GM19463 (cell line): ENCODE measurements around the gene CAPN5.

Source experiments
- ATAC-seq: cut with Tn5 transposase; IDR thresholded peaks from one replicate; pipeline ENCODE4 v1.9.1; 2021; ENCODE audit warnings: mild to moderate bottlenecking, moderate library complexity; ENCODE audit not compliant: unreplicated experiment

CAPN5 gene

DNA sequence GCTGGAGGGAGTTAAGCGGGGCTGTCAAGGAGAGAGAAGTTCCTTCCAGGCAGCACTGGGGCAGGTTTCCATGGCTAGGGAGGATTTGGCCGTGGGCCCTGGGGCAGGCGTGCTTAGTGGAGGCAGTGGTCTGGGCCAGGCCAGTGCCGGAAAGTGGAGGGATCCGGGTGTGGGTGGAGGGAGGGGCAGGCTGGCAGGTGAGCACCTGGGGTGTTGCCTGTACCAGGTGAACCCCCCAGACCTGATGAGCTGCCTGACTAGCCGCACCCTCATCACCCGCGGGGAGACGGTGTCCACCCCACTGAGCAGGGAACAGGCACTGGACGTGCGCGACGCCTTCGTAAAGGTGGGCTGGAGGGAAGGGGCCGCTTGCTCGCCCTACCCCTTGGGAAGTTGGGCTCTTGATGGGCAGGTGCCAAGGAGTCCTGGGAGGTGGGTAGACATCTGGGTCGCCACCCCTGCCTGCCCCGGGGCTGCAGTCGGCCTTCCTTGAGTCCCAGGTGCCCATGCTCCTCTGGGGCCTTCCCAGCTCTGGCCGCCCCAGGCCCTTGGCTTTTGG lies 93.2 kb downstream of the CAPN5 start:
- ATAC-seq: no peak

DNA sequence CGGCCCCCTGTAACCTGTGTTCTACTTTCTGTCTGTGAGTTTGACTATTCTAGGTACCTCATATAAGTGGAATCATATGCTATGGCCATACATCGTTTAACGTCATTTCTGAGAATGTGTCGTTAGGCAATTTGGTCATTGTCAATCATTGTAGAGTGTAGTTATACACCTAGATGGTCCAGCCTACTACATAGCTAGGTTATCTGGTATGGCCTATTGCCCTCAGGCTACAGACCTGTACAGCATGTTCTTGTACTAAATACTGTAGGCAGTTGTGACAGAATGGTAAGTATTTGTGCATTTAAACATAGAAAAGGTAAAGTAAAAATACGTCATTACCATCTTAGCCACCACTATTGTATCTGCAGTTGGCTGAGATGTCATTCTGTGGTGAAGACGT lies 96.5 kb downstream of the CAPN5 start:
- ATAC-seq: no peak

DNA sequence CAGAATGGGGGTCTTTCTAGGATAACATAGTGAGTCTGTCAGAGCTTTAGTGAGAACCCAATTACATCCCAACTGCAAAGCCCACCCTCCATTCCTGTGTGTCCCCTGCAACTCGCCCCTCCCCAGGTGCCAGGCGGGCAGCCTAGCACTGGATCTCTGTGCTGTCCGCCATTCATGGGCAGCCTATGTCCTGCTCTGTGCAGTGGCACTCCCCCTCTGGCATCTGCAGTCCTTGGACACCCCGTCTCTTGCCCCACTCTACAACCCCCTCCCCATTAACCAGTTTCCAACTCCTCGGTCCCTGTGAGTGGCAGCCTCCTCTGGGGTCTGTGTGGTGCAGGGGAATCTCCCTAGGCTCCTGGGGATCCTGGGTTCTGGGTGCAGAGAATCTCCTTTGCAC lies 98.3 kb downstream of the CAPN5 start:
- no peak for ATAC-seq

DNA sequence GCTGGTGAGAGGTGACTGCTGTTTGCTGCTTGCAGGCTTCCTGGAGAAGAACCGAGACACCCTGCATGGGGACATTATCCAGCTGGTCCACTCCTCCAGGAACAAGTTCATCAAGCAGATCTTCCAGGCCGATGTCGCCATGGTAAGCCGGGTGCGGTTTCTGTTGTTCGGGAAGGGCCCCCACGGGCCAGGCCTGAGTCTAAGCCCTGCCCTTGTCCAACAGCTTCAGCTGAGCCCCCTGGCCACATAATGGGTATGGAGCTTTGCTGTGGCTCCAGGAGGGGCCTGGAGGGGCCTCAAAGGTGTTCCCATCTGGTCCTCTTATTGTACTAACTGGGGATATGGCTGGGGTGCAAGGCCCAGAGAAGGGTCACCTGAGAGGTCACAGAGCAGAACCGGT lies 99.2 kb downstream of the CAPN5 start:
- ATAC-seq: no peak

DNA sequence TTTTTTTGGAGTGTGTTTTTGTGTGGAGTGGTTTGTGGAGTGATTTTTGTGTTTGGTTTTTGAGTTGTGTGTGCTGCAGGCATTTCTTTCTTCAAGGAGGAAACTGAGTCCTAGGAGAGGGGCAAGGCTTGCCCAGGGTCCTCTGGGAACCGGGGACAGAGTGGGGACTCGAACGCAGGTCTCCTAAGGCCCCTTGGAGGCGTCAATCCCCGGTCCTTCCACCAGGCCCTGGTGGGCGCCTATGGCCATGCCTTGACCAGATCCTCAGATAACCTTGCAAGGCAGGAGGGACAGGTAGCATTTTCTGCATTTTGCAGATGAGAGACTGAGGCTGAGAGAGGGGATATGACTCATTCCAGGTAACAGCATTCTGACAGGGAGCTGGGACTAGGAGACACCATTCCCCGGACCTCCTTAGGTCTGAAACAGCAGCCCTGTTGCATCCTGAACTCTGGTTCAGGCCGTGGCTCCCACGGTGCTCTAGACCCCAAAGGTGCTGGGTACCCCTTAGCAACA lies 100.4 kb downstream of the CAPN5 start:
- ATAC-seq: no peak

DNA sequence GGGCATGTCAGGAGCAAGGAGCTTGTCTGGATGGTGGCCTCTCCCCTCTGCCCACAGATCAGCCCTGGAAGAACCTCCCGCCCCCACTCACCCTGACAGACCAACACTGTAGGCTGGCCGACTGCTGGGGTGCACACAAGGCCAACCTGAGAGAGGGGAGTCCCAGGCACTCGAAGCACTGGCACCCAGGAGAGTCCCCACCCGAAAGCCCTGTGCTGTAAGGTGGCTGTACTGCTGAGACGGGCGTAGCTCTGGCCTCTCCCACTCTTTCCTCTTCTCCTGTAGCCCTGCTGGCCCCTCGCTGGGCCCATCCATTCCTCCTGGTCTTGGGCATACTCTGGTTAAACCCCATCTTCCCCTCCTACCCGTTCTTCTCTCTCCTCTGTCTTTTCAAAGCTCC lies 101.0 kb downstream of the CAPN5 start:
- ATAC-seq: no peak

DNA sequence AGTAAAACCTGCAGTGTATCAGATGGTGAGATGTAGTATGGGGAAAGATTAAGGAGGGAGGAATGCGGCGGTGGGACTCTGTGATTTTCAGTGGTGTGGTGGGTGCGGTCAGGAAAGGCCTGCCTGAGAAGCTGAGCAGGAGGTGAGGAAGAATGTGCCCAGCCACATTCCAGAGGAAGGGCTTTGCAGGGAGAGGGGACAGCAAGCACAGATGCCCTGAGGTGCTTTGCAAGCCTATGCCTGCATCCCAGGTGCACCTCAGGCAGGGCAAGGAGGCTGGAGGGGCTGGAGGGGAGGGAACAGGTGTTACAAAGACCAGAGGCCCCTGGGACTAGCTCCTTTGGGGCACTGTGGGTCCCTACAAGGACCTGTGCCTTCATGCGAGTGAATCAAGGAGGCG lies 103.3 kb downstream of the CAPN5 start:
- ATAC-seq: no peak

DNA sequence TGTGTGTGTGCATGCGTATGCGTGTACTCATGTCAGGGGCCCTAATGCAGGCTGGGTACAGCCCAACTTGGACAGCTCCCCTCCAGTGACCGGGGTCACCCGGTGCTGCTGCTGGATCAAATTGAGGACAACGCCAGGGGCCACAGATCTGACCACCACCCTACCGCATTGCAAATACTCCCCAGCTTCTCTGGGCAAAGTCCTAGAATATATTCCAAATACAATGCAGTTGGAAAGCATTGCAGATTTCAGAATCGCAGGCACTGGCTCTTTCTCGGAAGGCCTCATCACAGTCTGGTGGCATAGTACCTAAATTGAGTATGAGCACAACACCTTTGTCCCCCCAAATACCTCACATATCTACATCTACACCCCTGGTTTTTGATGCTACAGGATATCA lies 104.5 kb downstream of the CAPN5 start:
- no peak for ATAC-seq

DNA sequence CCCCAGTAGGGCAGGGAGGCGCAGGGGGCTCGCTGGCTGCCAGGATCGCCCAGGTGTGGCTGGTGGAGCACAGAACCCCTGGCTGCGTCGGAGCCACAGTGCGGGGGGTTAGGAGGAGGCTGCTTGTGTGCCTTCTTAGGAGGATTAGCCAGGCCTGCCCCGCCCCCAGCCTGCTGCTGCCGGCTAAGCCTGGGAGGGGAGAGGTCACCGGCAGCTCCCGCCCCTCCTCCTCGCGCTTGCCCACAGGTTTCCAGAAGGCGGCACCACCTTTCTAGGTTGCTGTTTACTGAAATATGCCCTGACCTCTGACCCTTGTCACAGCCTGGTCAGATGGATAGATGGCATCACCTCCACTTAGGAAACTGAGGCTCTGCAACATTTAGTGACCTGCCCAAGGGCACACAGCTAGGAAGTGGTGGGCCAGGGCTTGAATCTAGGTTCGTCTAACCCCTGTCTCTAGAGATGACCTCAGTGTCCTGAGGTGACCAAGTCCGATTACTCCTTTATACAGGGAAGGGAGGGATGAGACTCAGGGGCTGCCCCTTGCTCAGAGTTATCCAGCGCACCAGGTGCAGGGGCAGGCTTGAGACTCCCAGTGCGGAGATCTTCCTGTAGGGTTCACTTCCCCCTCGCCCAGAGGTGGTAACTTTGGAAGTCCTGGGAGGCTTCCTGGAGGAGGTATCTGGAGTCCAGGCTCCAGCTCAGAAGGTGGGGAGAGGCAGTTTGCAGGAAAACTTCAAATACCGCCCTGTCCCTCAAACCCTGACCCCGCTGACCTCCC lies 105.3 kb downstream of the CAPN5 start:
- no peak for ATAC-seq

DNA sequence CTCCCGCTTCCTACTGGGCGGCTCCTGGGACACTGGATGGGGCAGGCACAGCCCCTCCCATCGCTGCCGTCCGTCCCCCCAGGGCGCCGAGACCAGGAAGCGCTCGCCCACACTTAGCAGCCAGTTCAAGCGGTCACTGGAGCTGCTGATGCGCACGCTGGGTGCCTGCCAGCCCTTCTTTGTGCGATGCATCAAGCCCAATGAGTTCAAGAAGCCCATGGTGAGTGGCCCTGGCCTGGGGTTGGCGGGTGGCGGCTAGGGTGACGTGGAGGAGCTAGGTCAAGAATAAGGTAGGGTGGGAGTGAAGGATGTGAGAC lies 105.9 kb downstream of the CAPN5 start:
- no peak for ATAC-seq

DNA sequence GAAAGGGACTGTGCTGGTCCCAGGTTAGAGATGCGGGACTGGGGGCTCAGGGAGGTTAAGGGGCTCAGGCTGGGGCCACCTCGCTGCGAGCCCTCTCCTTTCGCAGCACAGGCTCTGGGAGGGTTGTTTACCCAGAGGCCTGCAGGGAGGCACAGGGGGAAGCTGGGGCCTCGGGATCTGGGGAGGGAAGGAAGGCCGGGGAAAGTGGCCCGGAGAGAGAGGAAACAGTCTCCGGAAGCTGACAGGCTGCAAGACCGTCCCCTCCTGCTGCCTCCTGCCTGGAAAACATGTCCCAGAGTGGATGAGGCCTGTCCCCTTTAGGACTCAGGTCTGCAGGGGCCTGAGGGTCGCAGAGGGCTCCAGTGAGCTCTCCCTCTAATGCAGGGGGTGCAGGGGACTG lies 106.7 kb downstream of the CAPN5 start:
- no peak for ATAC-seq

DNA sequence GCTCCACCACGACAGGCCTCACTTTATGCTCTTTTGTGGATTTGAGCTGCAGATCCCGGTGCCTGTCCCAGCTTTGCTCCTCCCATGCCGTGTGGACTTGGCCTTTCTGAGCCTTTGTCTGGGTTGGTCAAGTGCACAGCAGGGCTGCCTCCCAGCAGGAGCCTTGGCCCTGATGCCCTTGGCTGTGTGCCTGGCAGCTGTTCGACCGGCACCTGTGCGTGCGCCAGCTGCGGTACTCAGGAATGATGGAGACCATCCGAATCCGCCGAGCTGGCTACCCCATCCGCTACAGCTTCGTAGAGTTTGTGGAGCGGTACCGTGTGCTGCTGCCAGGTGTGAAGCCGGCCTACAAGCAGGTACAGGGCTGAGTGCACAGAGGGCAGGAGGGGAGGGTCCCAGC lies 107.8 kb downstream of the CAPN5 start:
- ATAC-seq: no peak

DNA sequence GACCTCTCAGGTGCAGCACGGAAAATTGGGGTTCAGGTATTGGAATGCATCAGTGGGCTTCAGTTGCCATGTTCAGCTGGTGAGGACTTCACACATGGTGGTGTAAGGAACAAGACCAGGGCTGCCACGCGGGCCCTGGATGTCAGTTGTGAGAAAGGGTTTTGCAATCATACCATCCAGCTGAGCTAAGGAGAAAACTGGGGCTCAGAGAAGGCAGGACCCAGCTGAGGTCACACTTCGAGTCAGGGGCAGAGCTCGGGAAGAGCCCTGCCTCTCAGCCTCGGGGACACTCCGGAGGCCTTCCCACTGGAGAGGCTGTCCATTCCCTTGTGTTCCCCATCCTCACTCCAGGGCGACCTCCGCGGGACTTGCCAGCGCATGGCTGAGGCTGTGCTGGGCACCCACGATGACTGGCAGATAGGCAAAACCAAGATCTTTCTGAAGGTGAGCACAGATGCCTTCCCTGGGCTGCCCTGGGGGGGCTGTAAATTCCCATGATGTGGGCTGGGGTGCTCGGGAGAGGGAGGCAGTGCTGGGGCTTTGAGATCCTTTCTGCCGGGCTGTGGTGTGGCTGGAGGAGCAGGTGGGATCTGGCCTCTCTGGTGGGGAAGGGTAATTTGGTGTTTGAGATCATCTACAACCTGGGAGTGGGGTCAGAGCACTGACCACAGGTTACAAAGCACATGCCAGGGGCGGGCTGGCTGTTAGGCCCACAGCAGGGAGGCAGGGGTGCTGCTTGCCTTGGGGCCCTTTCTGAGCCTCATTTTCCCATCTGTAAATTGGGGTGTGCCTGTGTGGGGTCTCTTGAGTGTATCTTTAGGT lies 108.5 kb downstream of the CAPN5 start:
- ATAC-seq: no peak
